ENCODE data around the gene ZNF682.

DNA sequence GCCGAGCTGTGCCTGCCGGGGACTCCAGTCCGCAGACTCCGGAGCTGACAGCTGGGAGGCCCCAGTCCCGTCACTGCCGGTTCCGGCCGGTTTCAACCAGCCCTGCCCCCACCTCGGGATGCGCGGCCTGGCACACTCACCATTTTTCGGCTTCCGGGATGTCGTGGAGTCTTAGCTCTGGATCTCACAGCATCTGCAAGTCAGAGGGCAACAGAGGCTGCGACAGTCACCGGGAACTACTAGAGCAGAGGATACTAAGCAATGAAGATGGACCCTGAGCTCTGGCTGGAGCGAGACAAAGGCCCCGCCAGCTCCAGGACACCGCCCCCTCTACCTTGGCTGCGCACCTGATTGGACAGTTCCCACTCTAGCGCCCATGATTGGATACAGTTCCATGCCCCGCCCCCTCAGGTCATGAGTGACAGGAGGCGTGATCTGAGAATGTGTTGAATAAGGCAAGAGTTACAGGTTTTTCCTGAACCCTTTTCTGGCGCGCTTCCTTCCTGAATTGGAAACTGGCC lies at the start of gene ZNF682:
- TF ChIP-seq ZNF521 (tag by site-specific recombination; IDR thresholded peaks at IDR 0.05) (no peak), ZNF274 (IDR thresholded peaks at IDR 0.05; ENCODE audit: low read length) (no peak), ZNF274 (tag by site-specific recombination; IDR thresholded peaks at IDR 0.05; ENCODE audit: borderline replicate concordance) (no peak), ZNF391 (tag by site-specific recombination; IDR thresholded peaks at IDR 0.05; ENCODE audit: borderline replicate concordance, low read depth) (no peak), ZNF670 (tag by site-specific recombination; IDR thresholded peaks at IDR 0.05; ENCODE audit: low read depth) (no peak), CTCF (tag by site-specific recombination; IDR thresholded peaks at IDR 0.05) (no peak), ZBTB26 (tag by site-specific recombination; optimal IDR thresholded peaks at IDR 0.05) (peak; percentile 55), ZBTB49 (tag by site-specific recombination; IDR thresholded peaks at IDR 0.05; ENCODE audit: low read depth) (no peak)
